ENCODE measurements around the gene TBC1D22A.

TBC1D22A gene

GRCh38 chr22:47123006-47123826 is 360.8 kb downstream of the TBC1D22A start:
- DNase-seq (ENCODE audit: low read depth in 2 of 2), result no peak

GRCh38 chr22:47123827-47124442 is 361.5 kb downstream of the TBC1D22A start:
- DNase-seq (ENCODE audit: low read depth in 2 of 2), result no peak

GRCh38 chr22:47124451-47124881 is 362.0 kb downstream of the TBC1D22A start:
- no peak for DNase-seq (ENCODE audit: low read depth in 2 of 2)

GRCh38 chr22:47124961-47125360 is 362.5 kb downstream of the TBC1D22A start:
- DNase-seq (ENCODE audit: low read depth in 2 of 2), result no peak

- no peak for DNase-seq (ENCODE audit: low read depth in 2 of 2)
Measured at GRCh38 chr22:47125603-47126002, 363.2 kb downstream of the TBC1D22A start.

- DNase-seq (ENCODE audit: low read depth in 2 of 2), result no peak
Measured at GRCh38 chr22:47126344-47126811, 363.9 kb downstream of the TBC1D22A start.

- no peak for DNase-seq (ENCODE audit: low read depth in 2 of 2)
Measured at GRCh38 chr22:47127441-47127871, 365.0 kb downstream of the TBC1D22A start.

GRCh38 chr22:47128216-47128615 is 365.8 kb downstream of the TBC1D22A start:
- no peak for DNase-seq (ENCODE audit: low read depth in 2 of 2)

GRCh38 chr22:47128622-47129215 is 366.3 kb downstream of the TBC1D22A start:
- no peak for DNase-seq (ENCODE audit: low read depth in 2 of 2)

GRCh38 chr22:47129902-47130635 is 367.6 kb downstream of the TBC1D22A start:
- DNase-seq (ENCODE audit: low read depth in 2 of 2), result no peak

GRCh38 chr22:47130883-47131631 is 368.6 kb downstream of the TBC1D22A start:
- no peak for DNase-seq (ENCODE audit: low read depth in 2 of 2)

GRCh38 chr22:47131632-47132427 is 369.4 kb downstream of the TBC1D22A start:
- DNase-seq (ENCODE audit: low read depth in 2 of 2), result no peak

- no peak for DNase-seq (ENCODE audit: low read depth in 2 of 2)
Measured at GRCh38 chr22:47132428-47132825, 370.0 kb downstream of the TBC1D22A start.

- DNase-seq (ENCODE audit: low read depth in 2 of 2), result no peak
Measured at GRCh38 chr22:47133061-47133969, 370.9 kb downstream of the TBC1D22A start.

GRCh38 chr22:47134222-47134621 is 371.8 kb downstream of the TBC1D22A start:
- DNase-seq (ENCODE audit: low read depth in 2 of 2), result no peak

GRCh38 chr22:47135338-47135737 is 372.9 kb downstream of the TBC1D22A start:
- no peak for DNase-seq (ENCODE audit: low read depth in 2 of 2)

- no peak for DNase-seq (ENCODE audit: low read depth in 2 of 2)
Measured at GRCh38 chr22:47136050-47136449, 373.6 kb downstream of the TBC1D22A start.

- no peak for DNase-seq (ENCODE audit: low read depth in 2 of 2)
Measured at GRCh38 chr22:47136671-47137070, 374.2 kb downstream of the TBC1D22A start.

Data from fibroblast of skin of left quadriceps (primary cell).